HG03045 (cell line): ENCODE results near the gene RNF149.
"Not testable (repeated sequence)": the region's sequence is repeated elsewhere in the genome, so short reads cannot be mapped to it uniquely, and the experiment has no call there.

ENCODE experiments used
- ATAC-seq: cut with Tn5 transposase; IDR thresholded peaks from one replicate; pipeline ENCODE4 v1.9.1; 2021; ENCODE audit warnings: mild to moderate bottlenecking, moderate library complexity; ENCODE audit not compliant: unreplicated experiment

The RNF149 gene

GRCh38 chr2:101263377-101263800 is 45.1 kb downstream of the RNF149 start:
- ATAC-seq, result no peak

- no peak for ATAC-seq
These were observed 46.4 kb downstream of the RNF149 start for GRCh38 chr2:101262142-101262541.

- ATAC-seq, result no peak
These were observed 49.7 kb downstream of the RNF149 start for GRCh38 chr2:101258804-101259203.

- no peak for ATAC-seq
These were observed 52.2 kb downstream of the RNF149 start for GRCh38 chr2:101256316-101256715.

GRCh38 chr2:101255501-101255900 is 53.0 kb downstream of the RNF149 start:
- no peak for ATAC-seq

GRCh38 chr2:101253703-101254450 is 54.6 kb downstream of the RNF149 start:
- no peak for ATAC-seq

GRCh38 chr2:101253013-101253702 is 55.3 kb downstream of the RNF149 start:
- peak; percentile 54 for ATAC-seq

GRCh38 chr2:101252408-101253012 is 56.0 kb downstream of the RNF149 start, which contains the start of gene CNOT11:
Gene CNOT11 (plus strand): TSS chr2:101252886. CDS start chr2:101252965, 79 bp downstream.
- ATAC-seq, result peak; percentile 91

GRCh38 chr2:101251844-101252407 is 56.6 kb downstream of the RNF149 start:
- ATAC-seq, result peak; percentile 58

GRCh38 chr2:101251246-101251781 is 57.2 kb downstream of the RNF149 start:
- not testable (repeated sequence) for ATAC-seq

GRCh38 chr2:101249826-101250225 is 58.7 kb downstream of the RNF149 start:
- ATAC-seq, result no peak

- not testable (repeated sequence) for ATAC-seq
These were observed 59.7 kb downstream of the RNF149 start for GRCh38 chr2:101248756-101249155.

- not testable (repeated sequence) for ATAC-seq
These were observed 63.0 kb downstream of the RNF149 start for GRCh38 chr2:101245468-101245867.

GRCh38 chr2:101244899-101245298 is 63.6 kb downstream of the RNF149 start:
- not testable (repeated sequence) for ATAC-seq

GRCh38 chr2:101244373-101244772 is 64.1 kb downstream of the RNF149 start:
- ATAC-seq, result not testable (repeated sequence)

GRCh38 chr2:101241158-101241557 is 67.3 kb downstream of the RNF149 start:
- no peak for ATAC-seq

- not testable (repeated sequence) for ATAC-seq
These were observed 67.8 kb downstream of the RNF149 start for GRCh38 chr2:101240694-101241093.

- not testable (repeated sequence) for ATAC-seq
These were observed 68.8 kb downstream of the RNF149 start for GRCh38 chr2:101239760-101240118.

GRCh38 chr2:101238930-101239759 is 69.4 kb downstream of the RNF149 start:
- ATAC-seq, result no peak

- not testable (repeated sequence) for ATAC-seq
These were observed 70.6 kb downstream of the RNF149 start for GRCh38 chr2:101237944-101238343.
